Common myeloid progenitor, CD34-positive (primary cell): ENCODE results near the gene TRIM45.
A peak's percentile ranks its signal among the peaks of the same experiment; 100 is the strongest.
"Not testable (repeated sequence)": the region's sequence is repeated elsewhere in the genome, so short reads cannot be mapped to it uniquely, and the experiment has no call there.

Experiments
- CTCF ChIA-PET: fragments of 350-600 bp; sonication (Branson Sonifier 250); formaldehyde crosslinking; loops from one replicate; lab custom pipeline; 2021; ENCODE audit warnings: antibody characterized with exemption; lab: Charles Lee
- POLR2A ChIA-PET: fragments of 350-600 bp; sonication (Branson Sonifier 250); formaldehyde crosslinking; loops from one replicate; lab custom pipeline; 2021; ENCODE audit warnings: antibody characterized with exemption; lab: Charles Lee
- DNase-seq, 3 donors: peaks; one replicate each; pipeline versions ENCODE4 v3.0.0 to v3.0.0-alpha.2; 2013
- H3K27ac ChIP-seq, 2 experiments: 1 replicate in 1 of 2; 2 replicates in 1 of 2; pipeline ENCODE4 v1.7.0; 2013; ENCODE audit warnings: inconsistent platforms in 2 of 2, low read length in 2 of 2, mild to moderate bottlenecking in 2 of 2, low read depth in 1 of 2, moderate library complexity in 1 of 2; ENCODE audit not compliant: severe bottlenecking in 2 of 2, insufficient read depth in 1 of 2, poor library complexity in 1 of 2
- H3K27me3 ChIP-seq, 5 experiments: replicated peaks in 2 of 5; 1 replicate in 3 of 5; 2 replicates in 2 of 5; pipeline versions ENCODE4 v1.6.1 to v1.7.0; 2013; ENCODE audit warnings: low read length in 4 of 5, mild to moderate bottlenecking in 2 of 5, moderate library complexity in 2 of 5, inconsistent platforms in 1 of 5; ENCODE audit not compliant: insufficient read depth in 5 of 5, control insufficient read depth in 4 of 5
- H3K36me3 ChIP-seq, 4 experiments: 1 replicate in 2 of 4; 2 replicates in 2 of 4; pipeline versions ENCODE4 v1.6.1 to v1.7.0; 2013; ENCODE audit warnings: low read length in 3 of 4, control low read depth in 1 of 4, mild to moderate bottlenecking in 1 of 4; ENCODE audit not compliant: control insufficient read depth in 4 of 4, insufficient read depth in 4 of 4
- H3K4me1 ChIP-seq, 4 experiments: 1 replicate in 3 of 4; 2 replicates in 1 of 4; pipeline versions ENCODE4 v1.6.1 to v1.7.1; 2013; ENCODE audit warnings: low read length in 3 of 4, mild to moderate bottlenecking in 3 of 4, control low read depth in 1 of 4, inconsistent platforms in 1 of 4, moderate library complexity in 1 of 4; ENCODE audit not compliant: control insufficient read depth in 4 of 4, insufficient read depth in 4 of 4; ENCODE audit errors: control extremely low read depth in 1 of 4
- H3K4me3 ChIP-seq, 7 experiments: 1 replicate in 4 of 7; 2 replicates in 3 of 7; pipeline versions ENCODE4 v1.5.1 to v1.7.0; 2013; ENCODE audit warnings: mild to moderate bottlenecking in 7 of 7, low read length in 6 of 7, moderate library complexity in 6 of 7, inconsistent platforms in 2 of 7, low read depth in 2 of 7, control low read depth in 1 of 7; ENCODE audit not compliant: insufficient read depth in 4 of 7, control insufficient read depth in 1 of 7; ENCODE audit errors: extremely low read depth in 1 of 7
- H3K9me3 ChIP-seq, 5 experiments: 1 replicate in 4 of 5; 2 replicates in 1 of 5; pipeline versions ENCODE4 v1.6.1 to v1.7.1; 2013; ENCODE audit warnings: low read length in 4 of 5, mild to moderate bottlenecking in 2 of 5, inconsistent platforms in 1 of 5, low read depth in 1 of 5, moderate library complexity in 1 of 5; ENCODE audit not compliant: control insufficient read depth in 4 of 5, insufficient read depth in 2 of 5; ENCODE audit errors: control extremely low read depth in 1 of 5
- WGBS: methylation state at CpG from one replicate; pipeline ENCODE4 v1.1.5; 2013; ENCODE audit not compliant: insufficient coverage; 5-methylcytosine and 5-hydroxymethylcytosine counted together

The TRIM45 gene

GRCh38 chr1:117122330-117123025 lies 929 bp upstream of the TRIM45 start:
- Histone ChIP-seq H3K36me3 (no peaks in the 10 kb centered on the region), H3K4me3 (peak overlapping the region in 5 of 7 experiments; percentile 80 to 87 (median 84)), H3K27ac (peak overlapping the region in 1 of 2 experiments; percentile 84), H3K27me3 (peaks cover 0 to 5% (median 2%) of the 10 kb centered on the region in 5 experiments), H3K4me1 (peaks cover 5 to 16% (median 10%) of the 10 kb centered on the region in 4 experiments), H3K9me3 (no peaks in the 10 kb centered on the region)
- 33% methylated on average over 31 of the region's 32 CpGs for WGBS
- ChIA-PET CTCF (interaction anchor here (0.8 to 1.7 kb wide), 4 partner anchors 11 to 55 kb away, joined by 3 to 7 read pairs (median 3); no protein-coding TSS in a partner anchor), POLR2A (no interaction called here)
- DNase-seq, result no peak

GRCh38 chr1:117120774-117121588 lies 568 bp downstream of the TRIM45 start:
- Histone ChIP-seq H3K4me3 (peak overlapping the region; percentile 80 to 93 (median 87)), H3K4me1 (peaks cover 5 to 16% (median 10%) of the 10 kb centered on the region in 4 experiments), H3K36me3 (no peaks in the 10 kb centered on the region), H3K27me3 (peaks cover 0 to 5% (median 2%) of the 10 kb centered on the region in 5 experiments), H3K9me3 (no peaks in the 10 kb centered on the region), H3K27ac (peak overlapping the region; percentile 33 to 91)
- POLR2A ChIA-PET, result no interaction called here
- CTCF ChIA-PET, result interaction anchor here (1.7 kb wide), 1 partner anchor 14 kb away, joined by 5 read pairs; no protein-coding TSS in a partner anchor
- 35% methylated on average over 15 of the region's 29 CpGs for WGBS
- peak in 1 of 3 donors; percentile 8 for DNase-seq

GRCh38 chr1:117119144-117119543 lies 2.4 kb downstream of the TRIM45 start:
- H3K27me3 ChIP-seq, H3K9me3 ChIP-seq, POLR2A ChIA-PET: not testable (repeated sequence)

GRCh38 chr1:117118137-117118536 lies 3.4 kb downstream of the TRIM45 start:
- DNase-seq, result no peak
- Histone ChIP-seq H3K27me3 (peaks cover 0 to 2% (median 0%) of the 10 kb centered on the region in 5 experiments), H3K36me3 (peaks cover 0 to 6% (median 3%) of the 10 kb centered on the region in 4 experiments), H3K9me3 (no peaks in the 10 kb centered on the region), H3K27ac (no peak overlapping the region), H3K4me1 (peaks cover 5 to 22% (median 10%) of the 10 kb centered on the region in 4 experiments), H3K4me3 (no peak overlapping the region)
- WGBS, result 94% methylated on average over 12 of the region's 12 CpGs
- ChIA-PET POLR2A (no interaction called here), CTCF (interaction anchor here (2.0 kb wide), 1 partner anchor 10 kb away, joined by 8 read pairs; no protein-coding TSS in a partner anchor)

More at GRCh38 chr1:117119144-117119543, 2.4 kb downstream of the TRIM45 start:
- not testable (repeated sequence) for DNase-seq, H3K36me3 ChIP-seq, H3K27ac ChIP-seq, H3K4me3 ChIP-seq
- CTCF ChIA-PET, result interaction anchor here (0.7 to 2.0 kb wide), 3 partner anchors 9 to 25 kb away, joined by 3 to 8 read pairs (median 5); no protein-coding TSS in a partner anchor
- H3K4me1 ChIP-seq, result peaks cover 5 to 22% (median 10%) of the 10 kb centered on the region in 4 experiments
- 96% methylated on average over 8 of the region's 10 CpGs for WGBS

- H3K9me3 ChIP-seq, result no peaks in the 10 kb centered on the region
- DNase-seq, result no peak
- POLR2A ChIA-PET, result no interaction called here
- CTCF ChIA-PET, result no interaction called here
- H3K27ac ChIP-seq, result no peak overlapping the region
- H3K4me3 ChIP-seq, result no peak overlapping the region
- H3K4me1 ChIP-seq, result peaks cover 5 to 22% (median 10%) of the 10 kb centered on the region in 4 experiments
- H3K27me3 ChIP-seq, result peaks cover 0 to 2% (median 0%) of the 10 kb centered on the region in 5 experiments
- H3K36me3 ChIP-seq, result peaks cover 0 to 6% (median 5%) of the 10 kb centered on the region in 4 experiments
- WGBS, result 100% methylated on average over 2 of the region's 2 CpGs
Observed at GRCh38 chr1:117117697-117118096, 3.9 kb downstream of the TRIM45 start.

- Histone ChIP-seq H3K9me3 (no peaks in the 10 kb centered on the region), H3K27ac (no peak overlapping the region), H3K27me3 (no peaks in the 10 kb centered on the region), H3K4me1 (peaks cover 5 to 17% (median 8%) of the 10 kb centered on the region in 4 experiments), H3K36me3 (peaks cover 0 to 9% (median 6%) of the 10 kb centered on the region in 4 experiments), H3K4me3 (no peak overlapping the region)
- POLR2A ChIA-PET, result no interaction called here
- no peak for DNase-seq
- CTCF ChIA-PET, result interaction anchor here (1.1 to 2.1 kb wide), 3 partner anchors 11 to 49 kb away, joined by 3 to 5 read pairs (median 5); no protein-coding TSS in a partner anchor
- 95% methylated on average over 3 of the region's 3 CpGs for WGBS
Observed at GRCh38 chr1:117116784-117117130, 4.8 kb downstream of the TRIM45 start.
